Brain microvascular endothelial cell (primary cell): Measurements from ENCODE around the gene ZNF765.
"Not testable (repeated sequence)": the region's sequence is repeated elsewhere in the genome, so short reads cannot be mapped to it uniquely, and the experiment has no call there.

Source experiments
- DNase-seq: peaks from one replicate; pipeline ENCODE4 v3.0.0-alpha.2; 2020
- H3K27ac ChIP-seq: fragments of 250-450 bp; sonication (Bioruptor Pico); 2 replicates; pipeline ENCODE4 v1.5.1; 2020; ENCODE audit warnings: mild to moderate bottlenecking, moderate library complexity
- H3K27me3 ChIP-seq: fragments of 250-450 bp; sonication (Bioruptor Pico); replicated peaks from 2 replicates; pipeline ENCODE4 v1.5.1; 2020; ENCODE audit warnings: mild to moderate bottlenecking
- H3K36me3 ChIP-seq: fragments of 250-450 bp; sonication (Bioruptor Pico); replicated peaks from 2 replicates; pipeline ENCODE4 v1.5.1; 2020; ENCODE audit warnings: mild to moderate bottlenecking
- H3K4me3 ChIP-seq: 2 replicates; pipeline ENCODE4 v1.5.1; 2011; ENCODE audit warnings: low read depth, mild to moderate bottlenecking, control low read depth, low read length, moderate library complexity
- CTCF ChIP-seq: IDR thresholded peaks from 2 replicates; pipeline ENCODE4 v1.5.1; 2011; ENCODE audit warnings: low read depth, mild to moderate bottlenecking, moderate library complexity, low read length, control low read depth, inconsistent platforms; ENCODE audit errors: missing control alignments
- in situ Hi-C: cut with HindIII; loops from 2 replicates; pipeline ENCODE4 v1.10.0; 2017; ENCODE audit warnings: low sequenced_read_pairs, low pct_ligation_motif_present

ZNF765 gene

GRCh38 chr19:53388904-53389303, 6.0 kb upstream of the ZNF765 start:
- Histone ChIP-seq H3K36me3 (no peaks in the 10 kb centered on the region), H3K4me3 (no peak overlapping the region), H3K27me3 (no peaks in the 10 kb centered on the region), H3K27ac (no peak overlapping the region)
- in situ Hi-C loops: no loop called here
- DNase-seq: no peak
- TF ChIP-seq CTCF: no peak

- DNase-seq: no peak
- no peaks in the 10 kb centered on the region for H3K27me3 ChIP-seq
- H3K27ac ChIP-seq: no peak overlapping the region
- in situ Hi-C loops: no loop called here
- H3K4me3 ChIP-seq: no peak overlapping the region
- TF ChIP-seq CTCF: no peak
- H3K36me3 ChIP-seq: no peaks in the 10 kb centered on the region
These were observed 5.4 kb upstream of the ZNF765 start for GRCh38 chr19:53389571-53389970.

- in situ Hi-C loops: no loop called here
- H3K27me3 ChIP-seq: no peaks in the 10 kb centered on the region
- no peak for DNase-seq
- TF ChIP-seq CTCF: no peak
- no peak overlapping the region for H3K27ac ChIP-seq
- no peaks in the 10 kb centered on the region for H3K36me3 ChIP-seq
- H3K4me3 ChIP-seq: no peak overlapping the region
These were observed 5.0 kb upstream of the ZNF765 start for GRCh38 chr19:53389978-53390377.

GRCh38 chr19:53394522-53394973, 401 bp upstream of the ZNF765 start:
- Histone ChIP-seq H3K27ac (no peak overlapping the region), H3K4me3 (peak overlapping the region; percentile 77), H3K36me3 (peaks cover 5% of the 10 kb centered on the region), H3K27me3 (no peaks in the 10 kb centered on the region)
- in situ Hi-C loops: no loop called here
- DNase-seq: no peak
- no peak for TF ChIP-seq CTCF

GRCh38 chr19:53395840-53396524, 1.0 kb downstream of the ZNF765 start:
- in situ Hi-C loops, DNase-seq, H3K27ac ChIP-seq, H3K27me3 ChIP-seq: not testable (repeated sequence)
- H3K36me3 ChIP-seq: peaks cover 11% of the 10 kb centered on the region
- peak overlapping the region; percentile 77 for H3K4me3 ChIP-seq

GRCh38 chr19:53396525-53396868, 1.5 kb downstream of the ZNF765 start:
- in situ Hi-C loops: no loop called here
- Histone ChIP-seq H3K36me3 (peaks cover 11% of the 10 kb centered on the region), H3K4me3 (no peak overlapping the region), H3K27me3 (no peaks in the 10 kb centered on the region), H3K27ac (no peak overlapping the region)
- DNase-seq: no peak
- TF ChIP-seq CTCF: no peak

GRCh38 chr19:53397918-53398317, 3.0 kb downstream of the ZNF765 start:
- H3K27me3 ChIP-seq, in situ Hi-C loops: not testable (repeated sequence)

More at GRCh38 chr19:53397918-53398317, 3.0 kb downstream of the ZNF765 start:
- not testable (repeated sequence) for H3K4me3 ChIP-seq, H3K27ac ChIP-seq, DNase-seq
- H3K36me3 ChIP-seq: peaks cover 18% of the 10 kb centered on the region
